WI38 (cell line): Measurements from ENCODE around the gene RAPSN.

Source experiments
- H3K4me3 ChIP-seq: 2 replicates; pipeline ENCODE4 v1.5.1; 2011; ENCODE audit warnings: low read depth, mild to moderate bottlenecking, control low read depth, low read length
- CTCF ChIP-seq: IDR thresholded peaks from 2 replicates; pipeline ENCODE4 v1.5.1; 2012; ENCODE audit warnings: low read depth, mild to moderate bottlenecking, control low read depth, low read length

Gene RAPSN

GRCh38 chr11:47393163-47394049 is 55.5 kb downstream of the RAPSN start:
- no peak for TF ChIP-seq CTCF

GRCh38 chr11:47392546-47393162 is 56.3 kb downstream of the RAPSN start:
- no peak for TF ChIP-seq CTCF
- H3K4me3 ChIP-seq = no peak overlapping the region

More at GRCh38 chr11:47393163-47394049, 55.5 kb downstream of the RAPSN start:
- no peak overlapping the region for H3K4me3 ChIP-seq

GRCh38 chr11:47391711-47392432 is 57.1 kb downstream of the RAPSN start:
- no peak overlapping the region for H3K4me3 ChIP-seq
- TF ChIP-seq CTCF = no peak

GRCh38 chr11:47391077-47391583 is 57.8 kb downstream of the RAPSN start:
- TF ChIP-seq CTCF = no peak
- no peak overlapping the region for H3K4me3 ChIP-seq

- TF ChIP-seq CTCF = no peak
- no peak overlapping the region for H3K4me3 ChIP-seq
These were observed 58.5 kb downstream of the RAPSN start for GRCh38 chr11:47390422-47390760.

GRCh38 chr11:47389577-47390421 is 59.1 kb downstream of the RAPSN start:
- no peak for TF ChIP-seq CTCF
- H3K4me3 ChIP-seq = no peak overlapping the region
